ENCODE data around the gene SLC6A20. TPM values are rescaled to one million over a fixed set of nuclear protein-coding genes. Genes with fewer than 3 reads are reported as not detected.

Gene SLC6A20
- total and polyA plus RNA-seq, 2 of the 13 experiments (the other 11 are each of a cell fraction or from before 2014, with no cell fraction given): not detected

- no peak for DNase-seq (ENCODE audit: low spot score)
- H3K4me1 ChIP-seq (ENCODE audit: insufficient read depth, low read length): no peaks in the 10 kb centered on the region
- ChIA-PET POLR2A (no interaction called here), CTCF (ENCODE audit: low intra/inter-chr PET ratio, low total read pairs) (no interaction called here)
- BruUV-seq (replicated peaks): no TSS peak
- H3K9ac ChIP-seq (ENCODE audit: insufficient read depth, low read depth, low read length): no peak overlapping the region
- no peaks in the 10 kb centered on the region for H3K9me3 ChIP-seq (ENCODE audit: low read length)
- H4K20me1 ChIP-seq (ENCODE audit: insufficient read depth, low read length): no peaks in the 10 kb centered on the region
- no peak for FAIRE-seq
- no peak for TF ChIP-seq ZNF644 (CRISPR knock-in tag; IDR thresholded peaks at IDR 0.05; ENCODE audit: low read depth)
- no peak for ATAC-seq
- no peaks in the 10 kb centered on the region for H3K79me2 ChIP-seq (ENCODE audit: insufficient read depth, low read length)
- peaks cover 2 to 38% of the 10 kb centered on the region in 2 experiments; a peak in 4 of 5 replicates for H3K27me3 ChIP-seq (ENCODE audit: control insufficient read depth in 1 of 2, insufficient read depth in 2 of 2, low read length in 2 of 2)
- H3K36me3 ChIP-seq (replicated peaks in 1 of 2; ENCODE audit: control insufficient read depth in 1 of 2, insufficient read depth in 2 of 2, low read length in 2 of 2): no peaks in the 10 kb centered on the region
- WGBS (ENCODE audit: low lambda C conversion rate): 52% methylated on average over 2 of the region's 2 CpGs
- no peak overlapping the region for H3K4me2 ChIP-seq (ENCODE audit: low read depth, low read length)
- no peak overlapping the region for H2AFZ ChIP-seq (ENCODE audit: low read length)
- intact Hi-C loops (cut with micrococcal nuclease; ENCODE audit: unreplicated experiment) (no loop called here), in situ Hi-C loops (cut with HindIII; ENCODE audit: extremely low pct_ligation_motif_present, low pct_unique_long_range_greater_than_20kb) (no loop called here)
- no peak overlapping the region for H3K4me3 ChIP-seq (replicated peaks in 1 of 3; ENCODE audit: insufficient read depth in 1 of 3, low read depth in 2 of 3, low read length in 3 of 3)
- H3K27ac ChIP-seq (ENCODE audit: extremely low read length, insufficient read depth, low read length): no peak overlapping the region
Measured at GRCh38 chr3:45799586-45799985, 3.2 kb upstream of the SLC6A20 start.

GRCh38 chr3:45798034-45798433, 1.7 kb upstream of the SLC6A20 start:
- Histone ChIP-seq H3K36me3 (replicated peaks in 1 of 2; ENCODE audit: control insufficient read depth in 1 of 2, insufficient read depth in 2 of 2, low read length in 2 of 2) (no peaks in the 10 kb centered on the region), H3K27me3 (ENCODE audit: control insufficient read depth in 1 of 2, insufficient read depth in 2 of 2, low read length in 2 of 2) (peaks cover 2 to 54% of the 10 kb centered on the region in 2 experiments; a peak in 4 of 5 replicates), H3K27ac (ENCODE audit: extremely low read length, insufficient read depth, low read length) (no peak overlapping the region), H3K79me2 (ENCODE audit: insufficient read depth, low read length) (no peaks in the 10 kb centered on the region), H3K4me1 (ENCODE audit: insufficient read depth, low read length) (no peaks in the 10 kb centered on the region), H3K9ac (ENCODE audit: insufficient read depth, low read depth, low read length) (no peak overlapping the region), H2AFZ (ENCODE audit: low read length) (no peak overlapping the region), H3K9me3 (ENCODE audit: low read length) (no peaks in the 10 kb centered on the region), H3K4me2 (ENCODE audit: low read depth, low read length) (no peak overlapping the region), H4K20me1 (ENCODE audit: insufficient read depth, low read length) (no peaks in the 10 kb centered on the region), H3K4me3 (replicated peaks in 1 of 3; ENCODE audit: insufficient read depth in 1 of 3, low read depth in 2 of 3, low read length in 3 of 3) (no peak overlapping the region)
- in situ Hi-C loops (cut with HindIII; ENCODE audit: extremely low pct_ligation_motif_present, low pct_unique_long_range_greater_than_20kb): no loop called here
- intact Hi-C loops (cut with micrococcal nuclease; ENCODE audit: unreplicated experiment): no loop called here
- POLR2A ChIA-PET: no interaction called here
- FAIRE-seq: no peak
- BruUV-seq (replicated peaks): no TSS peak
- no peak for DNase-seq (ENCODE audit: low spot score)
- ATAC-seq: no peak
- WGBS (ENCODE audit: low lambda C conversion rate): 25% methylated on average over 4 of the region's 4 CpGs
- TF ChIP-seq DRAP1 (CRISPR knock-in tag; IDR thresholded peaks at IDR 0.05) (no peak), ARID5B (CRISPR knock-in tag; IDR thresholded peaks at IDR 0.05) (no peak), SRF (IDR thresholded peaks at IDR 0.05; ENCODE audit: low read depth, low read length) (no peak)
- CTCF ChIA-PET (ENCODE audit: low intra/inter-chr PET ratio, low total read pairs): no interaction called here
